ENCODE results near the gene AHCYL2.

AHCYL2 gene

GRCh38 chr7:129465080-129465479, 240.2 kb downstream of the AHCYL2 start:
- no peak for TF ChIP-seq CTCF (IDR thresholded peaks at IDR 0.05)
- no peak overlapping the region for H2AFZ ChIP-seq
- H3K79me2 ChIP-seq, result no peaks in the 10 kb centered on the region
- H3K4me2 ChIP-seq (ENCODE audit: low read length), result no peak overlapping the region
- H3K9ac ChIP-seq, result no peak overlapping the region
- H3K4me3 ChIP-seq (ENCODE audit: low read depth, low read length), result no peak overlapping the region
- no peaks in the 10 kb centered on the region for H3K4me1 ChIP-seq
- no peaks in the 10 kb centered on the region for H3K27me3 ChIP-seq (ENCODE audit: control insufficient read depth, insufficient read depth, low read length)
- no peak overlapping the region for H3K27ac ChIP-seq
- no peaks in the 10 kb centered on the region for H3K36me3 ChIP-seq (ENCODE audit: control insufficient read depth, insufficient read depth, low read length)
- H3K9me3 ChIP-seq (ENCODE audit: control insufficient read depth, low read length), result no peaks in the 10 kb centered on the region

GRCh38 chr7:129466796-129467195, 242.0 kb downstream of the AHCYL2 start:
- H3K9ac ChIP-seq, result no peak overlapping the region
- H3K27me3 ChIP-seq (ENCODE audit: control insufficient read depth, insufficient read depth, low read length), result no peaks in the 10 kb centered on the region
- no peaks in the 10 kb centered on the region for H3K9me3 ChIP-seq (ENCODE audit: control insufficient read depth, low read length)
- H2AFZ ChIP-seq, result no peak overlapping the region
- H3K27ac ChIP-seq, result no peak overlapping the region
- H3K4me2 ChIP-seq (ENCODE audit: low read length), result no peak overlapping the region
- H3K36me3 ChIP-seq (ENCODE audit: control insufficient read depth, insufficient read depth, low read length), result no peaks in the 10 kb centered on the region
- H3K79me2 ChIP-seq, result no peaks in the 10 kb centered on the region
- no peak overlapping the region for H3K4me3 ChIP-seq (ENCODE audit: low read depth, low read length)
- TF ChIP-seq CTCF (IDR thresholded peaks at IDR 0.05), result no peak
- H3K4me1 ChIP-seq, result no peaks in the 10 kb centered on the region

- no peak overlapping the region for H3K4me2 ChIP-seq (ENCODE audit: low read length)
- no peak overlapping the region for H3K4me3 ChIP-seq (ENCODE audit: low read depth, low read length)
- H3K9ac ChIP-seq, result no peak overlapping the region
- no peaks in the 10 kb centered on the region for H3K4me1 ChIP-seq
- H3K9me3 ChIP-seq (ENCODE audit: control insufficient read depth, low read length), result no peaks in the 10 kb centered on the region
- H2AFZ ChIP-seq, result no peak overlapping the region
- H3K79me2 ChIP-seq, result no peaks in the 10 kb centered on the region
- H3K36me3 ChIP-seq (ENCODE audit: control insufficient read depth, insufficient read depth, low read length), result no peaks in the 10 kb centered on the region
- TF ChIP-seq CTCF (IDR thresholded peaks at IDR 0.05), result no peak
- no peak overlapping the region for H3K27ac ChIP-seq
- no peaks in the 10 kb centered on the region for H3K27me3 ChIP-seq (ENCODE audit: control insufficient read depth, insufficient read depth, low read length)
Measured at GRCh38 chr7:129468087-129468486, 243.3 kb downstream of the AHCYL2 start.

GRCh38 chr7:129468547-129468946, 243.7 kb downstream of the AHCYL2 start:
- no peaks in the 10 kb centered on the region for H3K79me2 ChIP-seq
- H3K4me3 ChIP-seq (ENCODE audit: low read depth, low read length), result no peak overlapping the region
- no peak overlapping the region for H2AFZ ChIP-seq
- no peak overlapping the region for H3K4me2 ChIP-seq (ENCODE audit: low read length)
- no peak overlapping the region for H3K9ac ChIP-seq
- no peaks in the 10 kb centered on the region for H3K9me3 ChIP-seq (ENCODE audit: control insufficient read depth, low read length)
- no peak for TF ChIP-seq CTCF (IDR thresholded peaks at IDR 0.05)
- H3K36me3 ChIP-seq (ENCODE audit: control insufficient read depth, insufficient read depth, low read length), result no peaks in the 10 kb centered on the region
- no peaks in the 10 kb centered on the region for H3K27me3 ChIP-seq (ENCODE audit: control insufficient read depth, insufficient read depth, low read length)
- H3K4me1 ChIP-seq, result no peaks in the 10 kb centered on the region
- no peak overlapping the region for H3K27ac ChIP-seq

GRCh38 chr7:129469930-129470329, 245.1 kb downstream of the AHCYL2 start:
- TF ChIP-seq CTCF (IDR thresholded peaks at IDR 0.05), result no peak
- H3K4me2 ChIP-seq (ENCODE audit: low read length), result no peak overlapping the region
- H3K4me1 ChIP-seq, result no peaks in the 10 kb centered on the region
- H3K36me3 ChIP-seq (ENCODE audit: control insufficient read depth, insufficient read depth, low read length), result no peaks in the 10 kb centered on the region
- no peak overlapping the region for H3K27ac ChIP-seq
- H3K79me2 ChIP-seq, result no peaks in the 10 kb centered on the region
- no peak overlapping the region for H3K4me3 ChIP-seq (ENCODE audit: low read depth, low read length)
- H2AFZ ChIP-seq, result no peak overlapping the region
- no peaks in the 10 kb centered on the region for H3K9me3 ChIP-seq (ENCODE audit: control insufficient read depth, low read length)
- no peak overlapping the region for H3K9ac ChIP-seq
- no peaks in the 10 kb centered on the region for H3K27me3 ChIP-seq (ENCODE audit: control insufficient read depth, insufficient read depth, low read length)
